ENCODE results near the gene ABHD15.

Gene ABHD15

GRCh38 chr17:29593591-29594518 is 27.0 kb upstream of the ABHD15 start:
- no peak overlapping the region for H3K9ac ChIP-seq (ENCODE audit: insufficient read length, low read depth)
- H3K27me3 ChIP-seq (ENCODE audit: insufficient read depth, insufficient read length) = peaks cover 25% of the 10 kb centered on the region
- H3K36me3 ChIP-seq (ENCODE audit: insufficient read depth, insufficient read length, low read length) = no peaks in the 10 kb centered on the region
- no peak for DNase-seq (ENCODE audit: low read depth, low spot score)
- H3K4me1 ChIP-seq (ENCODE audit: insufficient read depth, insufficient read length) = peaks cover 37% of the 10 kb centered on the region
- TF ChIP-seq YY1 (IDR thresholded peaks at IDR 0.05; ENCODE audit: insufficient read depth, insufficient read length) (no peak), ZNF274 (IDR thresholded peaks at IDR 0.05; ENCODE audit: low read depth, low read length) (no peak), SUZ12 (IDR thresholded peaks at IDR 0.05; ENCODE audit: extremely low read depth, insufficient read depth, insufficient read length) (no peak)
- no peaks in the 10 kb centered on the region for H3K9me3 ChIP-seq (ENCODE audit: insufficient read depth, low read length)
- peak overlapping the region; percentile 34 for H3K4me3 ChIP-seq (ENCODE audit: insufficient read length, low read depth)

DNA sequence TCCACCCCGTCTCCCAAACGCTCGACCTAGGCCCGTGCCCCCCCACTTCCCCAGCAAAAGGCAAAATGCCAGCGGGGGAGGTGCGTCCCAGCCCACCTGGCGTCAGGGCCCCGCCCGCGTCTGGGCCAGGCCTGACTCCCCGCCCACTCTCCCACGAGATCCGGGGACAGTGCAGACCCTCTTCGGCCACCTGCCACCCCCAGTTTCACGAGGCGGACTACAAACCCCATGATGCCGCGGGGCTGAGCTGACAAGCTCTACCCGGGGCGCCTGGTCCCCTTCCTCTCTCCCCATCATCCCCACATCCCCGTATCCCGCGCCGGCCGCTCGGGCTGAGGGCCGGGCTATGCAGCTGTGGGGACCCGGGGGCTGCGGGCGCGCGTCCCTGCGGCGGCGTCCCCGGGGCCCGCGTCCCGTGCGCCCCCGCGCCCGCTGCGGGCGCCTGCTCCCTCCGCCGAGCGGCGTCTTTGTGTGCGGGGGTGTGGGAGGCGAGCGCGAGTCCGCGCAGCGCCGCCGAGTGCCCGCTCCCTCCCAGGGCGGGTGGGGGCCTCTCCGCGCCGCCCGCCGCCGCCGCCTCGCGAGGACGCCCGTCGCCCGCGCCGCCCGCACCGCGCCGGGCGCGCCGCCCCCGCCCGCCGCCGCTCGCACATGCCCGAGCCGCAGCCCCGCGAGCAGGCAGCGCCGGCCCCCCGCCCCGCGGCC is 26.2 kb upstream of the ABHD15 start, which contains the start of gene ANKRD13B:
ANKRD13B (plus strand) TSS at position 283 of the 702 bp plus-strand sequence. CDS start 490 bp downstream, outside the sequence.
- H3K27me3 ChIP-seq (ENCODE audit: insufficient read depth, insufficient read length) = peaks cover 32% of the 10 kb centered on the region
- no peak for DNase-seq (ENCODE audit: low read depth, low spot score)
- H3K9ac ChIP-seq (ENCODE audit: insufficient read length, low read depth) = no peak within 1 kb of the TSS
- H3K4me1 ChIP-seq (ENCODE audit: insufficient read depth, insufficient read length) = peaks cover 39% of the 10 kb centered on the region
- TF ChIP-seq YY1 (IDR thresholded peaks at IDR 0.05; ENCODE audit: insufficient read depth, insufficient read length) (no peak), SUZ12 (IDR thresholded peaks at IDR 0.05; ENCODE audit: extremely low read depth, insufficient read depth, insufficient read length) (no peak), ZNF274 (IDR thresholded peaks at IDR 0.05; ENCODE audit: low read depth, low read length) (no peak)
- H3K9me3 ChIP-seq (ENCODE audit: insufficient read depth, low read length) = no peaks in the 10 kb centered on the region
- H3K36me3 ChIP-seq (ENCODE audit: insufficient read depth, insufficient read length, low read length) = no peaks in the 10 kb centered on the region
- peak within 1 kb of the TSS; percentile 40 for H3K4me3 ChIP-seq (ENCODE audit: insufficient read length, low read depth)

GRCh38 chr17:29591737-29592608 is 25.1 kb upstream of the ABHD15 start:
- TF ChIP-seq ZNF274 (IDR thresholded peaks at IDR 0.05; ENCODE audit: low read depth, low read length) (no peak), SUZ12 (IDR thresholded peaks at IDR 0.05; ENCODE audit: extremely low read depth, insufficient read depth, insufficient read length) (no peak), YY1 (IDR thresholded peaks at IDR 0.05; ENCODE audit: insufficient read depth, insufficient read length) (no peak)
- no peaks in the 10 kb centered on the region for H3K9me3 ChIP-seq (ENCODE audit: insufficient read depth, low read length)
- peaks cover 36% of the 10 kb centered on the region for H3K27me3 ChIP-seq (ENCODE audit: insufficient read depth, insufficient read length)
- H3K4me3 ChIP-seq (ENCODE audit: insufficient read length, low read depth) = peak overlapping the region; percentile 45
- peaks cover 36% of the 10 kb centered on the region for H3K4me1 ChIP-seq (ENCODE audit: insufficient read depth, insufficient read length)
- DNase-seq (ENCODE audit: low read depth, low spot score) = no peak
- no peaks in the 10 kb centered on the region for H3K36me3 ChIP-seq (ENCODE audit: insufficient read depth, insufficient read length, low read length)
- H3K9ac ChIP-seq (ENCODE audit: insufficient read length, low read depth) = peak overlapping the region; percentile 76

- Histone ChIP-seq H3K36me3 (ENCODE audit: insufficient read depth, insufficient read length, low read length) (no peaks in the 10 kb centered on the region), H3K4me3 (ENCODE audit: insufficient read length, low read depth) (peak overlapping the region; percentile 45), H3K4me1 (ENCODE audit: insufficient read depth, insufficient read length) (peaks cover 31% of the 10 kb centered on the region), H3K9me3 (ENCODE audit: insufficient read depth, low read length) (no peaks in the 10 kb centered on the region), H3K9ac (ENCODE audit: insufficient read length, low read depth) (peak overlapping the region; percentile 76), H3K27me3 (ENCODE audit: insufficient read depth, insufficient read length) (peaks cover 38% of the 10 kb centered on the region)
- DNase-seq (ENCODE audit: low read depth, low spot score) = no peak
- TF ChIP-seq SUZ12 (IDR thresholded peaks at IDR 0.05; ENCODE audit: extremely low read depth, insufficient read depth, insufficient read length) (no peak), ZNF274 (IDR thresholded peaks at IDR 0.05; ENCODE audit: low read depth, low read length) (no peak), YY1 (IDR thresholded peaks at IDR 0.05; ENCODE audit: insufficient read depth, insufficient read length) (no peak)
Observed at GRCh38 chr17:29591146-29591736, 24.4 kb upstream of the ABHD15 start.

DNA sequence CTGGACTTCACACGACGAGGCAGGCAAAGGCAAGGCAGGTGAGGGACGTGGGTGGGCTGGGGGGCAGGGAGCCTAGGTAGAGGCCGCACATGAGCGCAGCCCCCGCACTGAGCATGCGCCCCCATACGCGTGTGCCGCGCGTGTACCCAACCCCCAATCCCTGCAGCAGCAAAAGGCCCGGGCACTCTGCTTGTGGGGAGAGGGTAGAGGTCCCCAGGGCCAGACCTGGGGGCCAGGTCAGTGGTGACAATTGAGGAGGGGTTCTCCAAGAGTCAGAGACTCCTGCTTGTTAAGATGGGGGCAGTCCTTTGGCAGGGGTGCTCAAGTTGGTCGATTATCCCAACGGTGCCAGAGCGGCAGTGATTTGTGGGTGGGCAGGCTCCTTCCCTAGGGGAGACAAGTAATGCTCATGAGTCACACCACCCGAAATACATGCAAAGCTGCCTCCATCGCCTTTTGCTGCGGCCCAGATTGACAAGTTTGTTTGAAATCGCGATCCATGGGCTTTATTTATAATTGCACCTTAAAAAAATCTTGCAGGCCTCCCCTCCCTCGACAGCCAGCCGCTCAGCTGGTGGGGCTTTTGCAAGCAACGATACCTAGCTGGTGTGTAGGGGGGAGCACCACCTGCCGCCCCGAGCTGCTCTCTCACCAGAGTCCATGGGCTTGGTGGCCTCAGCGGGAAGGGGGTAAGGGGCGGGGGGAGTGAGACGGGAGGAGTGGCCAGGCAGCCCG is 23.7 kb upstream of the ABHD15 start:
- Histone ChIP-seq H3K9ac (ENCODE audit: insufficient read length, low read depth) (peak overlapping the region; percentile 76), H3K27me3 (ENCODE audit: insufficient read depth, insufficient read length) (peaks cover 38% of the 10 kb centered on the region), H3K36me3 (ENCODE audit: insufficient read depth, insufficient read length, low read length) (no peaks in the 10 kb centered on the region), H3K4me1 (ENCODE audit: insufficient read depth, insufficient read length) (peaks cover 27% of the 10 kb centered on the region), H3K4me3 (ENCODE audit: insufficient read length, low read depth) (peak overlapping the region; percentile 45), H3K9me3 (ENCODE audit: insufficient read depth, low read length) (no peaks in the 10 kb centered on the region)
- TF ChIP-seq SUZ12 (IDR thresholded peaks at IDR 0.05; ENCODE audit: extremely low read depth, insufficient read depth, insufficient read length) (no peak), ZNF274 (IDR thresholded peaks at IDR 0.05; ENCODE audit: low read depth, low read length) (no peak), YY1 (IDR thresholded peaks at IDR 0.05; ENCODE audit: insufficient read depth, insufficient read length) (no peak)
- DNase-seq (ENCODE audit: low read depth, low spot score) = no peak

Data from NT2/D1 (cell line).